GM21576 (cell line): ENCODE data around the gene STK32B.

Source experiments
- ATAC-seq: cut with Tn5 transposase; IDR thresholded peaks from one replicate; pipeline ENCODE4 v1.9.1; 2021; ENCODE audit warnings: mild to moderate bottlenecking, moderate library complexity; ENCODE audit not compliant: unreplicated experiment

The STK32B gene

GRCh38 chr4:5462896-5463295 lies 411.6 kb downstream of the STK32B start:
- no peak for ATAC-seq

- ATAC-seq, result no peak
Observed at GRCh38 chr4:5463361-5463760, 412.1 kb downstream of the STK32B start.

- ATAC-seq, result no peak
Observed at GRCh38 chr4:5463936-5464650, 412.8 kb downstream of the STK32B start.

- ATAC-seq, result no peak
Observed at GRCh38 chr4:5465529-5465928, 414.2 kb downstream of the STK32B start.

GRCh38 chr4:5465956-5466355 lies 414.7 kb downstream of the STK32B start:
- ATAC-seq, result no peak

GRCh38 chr4:5467111-5467510 lies 415.8 kb downstream of the STK32B start:
- no peak for ATAC-seq

GRCh38 chr4:5469151-5469775 lies 418.0 kb downstream of the STK32B start:
- ATAC-seq, result no peak

GRCh38 chr4:5469861-5470260 lies 418.6 kb downstream of the STK32B start:
- ATAC-seq, result no peak

- no peak for ATAC-seq
Observed at GRCh38 chr4:5470318-5471198, 419.3 kb downstream of the STK32B start.

GRCh38 chr4:5471206-5471605 lies 419.9 kb downstream of the STK32B start:
- ATAC-seq, result no peak

GRCh38 chr4:5471691-5472090 lies 420.4 kb downstream of the STK32B start:
- no peak for ATAC-seq

GRCh38 chr4:5472160-5472591 lies 420.9 kb downstream of the STK32B start:
- ATAC-seq, result no peak

GRCh38 chr4:5473125-5473524 lies 421.8 kb downstream of the STK32B start:
- no peak for ATAC-seq

GRCh38 chr4:5474756-5475155 lies 423.5 kb downstream of the STK32B start:
- ATAC-seq, result no peak

- ATAC-seq, result no peak
Observed at GRCh38 chr4:5477613-5478012, 426.3 kb downstream of the STK32B start.

GRCh38 chr4:5478169-5478568 lies 426.9 kb downstream of the STK32B start:
- ATAC-seq, result no peak

- ATAC-seq, result no peak
Observed at GRCh38 chr4:5478697-5479096, 427.4 kb downstream of the STK32B start.

GRCh38 chr4:5479518-5480060 lies 428.3 kb downstream of the STK32B start:
- no peak for ATAC-seq

- ATAC-seq, result no peak
Observed at GRCh38 chr4:5488413-5488812, 437.1 kb downstream of the STK32B start.

GRCh38 chr4:5489260-5489659 lies 438.0 kb downstream of the STK32B start:
- ATAC-seq, result no peak

- ATAC-seq, result no peak
Observed at GRCh38 chr4:5497489-5497888, 446.2 kb downstream of the STK32B start.
